DOHH2 (cell line): ENCODE results near the gene GANAB.
A peak's percentile ranks its signal among the peaks of the same experiment; 100 is the strongest.
"Not testable (repeated sequence)": the region's sequence is repeated elsewhere in the genome, so short reads cannot be mapped to it uniquely, and the experiment has no call there.

Source experiments
- H3F3A ChIP-seq: fragments of 200-600 bp; sonication (generic), shearing (Covaris generic); 2 replicates; pipeline ENCODE4 v1.6.0; 2016; ENCODE audit warnings: antibody characterized with exemption, mild to moderate bottlenecking; ENCODE audit not compliant: control insufficient read depth, insufficient read depth
- H3K27ac ChIP-seq: fragments of 200-600 bp; sonication (generic); 2 replicates; pipeline ENCODE4 v1.5.1; 2014; ENCODE audit warnings: low read depth, mild to moderate bottlenecking, low read length, moderate library complexity
- H3K27me3 ChIP-seq: fragments of 200-600 bp; sonication (generic); 2 replicates; pipeline ENCODE4 v1.6.1; 2014; ENCODE audit warnings: mild to moderate bottlenecking, low read length, mixed read lengths; ENCODE audit not compliant: control insufficient read depth
- H3K36me3 ChIP-seq: fragments of 200-600 bp; sonication (generic); 2 replicates; pipeline ENCODE4 v1.6.1; 2014; ENCODE audit warnings: mild to moderate bottlenecking, low read length, moderate library complexity, mixed read lengths; ENCODE audit not compliant: control insufficient read depth
- H3K4me1 ChIP-seq: fragments of 200-600 bp; sonication (generic); 2 replicates; pipeline ENCODE4 v1.6.1; 2014; ENCODE audit warnings: mild to moderate bottlenecking, low read length, mixed read lengths; ENCODE audit not compliant: control insufficient read depth
- H3K4me2 ChIP-seq: fragments of 200-600 bp; sonication (generic); 2 replicates; pipeline ENCODE4 v1.6.0; 2014; ENCODE audit warnings: mild to moderate bottlenecking, low read length, moderate library complexity
- H3K4me3 ChIP-seq: fragments of 200-600 bp; sonication (generic); 2 replicates; pipeline ENCODE4 v1.5.1; 2014; ENCODE audit warnings: mild to moderate bottlenecking, low read length, mixed read lengths
- H3K79me2 ChIP-seq: fragments of 200-600 bp; sonication (generic); 2 replicates; pipeline ENCODE4 v1.6.1; 2014; ENCODE audit warnings: mild to moderate bottlenecking, low read length, mixed read lengths; ENCODE audit not compliant: control insufficient read depth
- H3K9me2 ChIP-seq: fragments of 200-600 bp; sonication (generic); replicated peaks from 2 replicates; pipeline ENCODE4 v1.6.1; 2014; ENCODE audit warnings: mild to moderate bottlenecking, low read length, mixed read lengths; ENCODE audit not compliant: control insufficient read depth
- H3K9me3 ChIP-seq: fragments of 200-600 bp; sonication (generic); 2 replicates; pipeline ENCODE4 v1.6.1; 2014; ENCODE audit warnings: antibody characterized with exemption, low read length, mixed read lengths; ENCODE audit not compliant: control insufficient read depth, insufficient read depth
- H4K20me1 ChIP-seq: fragments of 200-600 bp; sonication (generic); 2 replicates; pipeline ENCODE4 v1.6.0; 2014; ENCODE audit warnings: low read depth, mild to moderate bottlenecking, antibody characterized with exemption, low read length, moderate library complexity; ENCODE audit not compliant: control insufficient read depth, insufficient read depth
- EZH2phosphoT487 ChIP-seq: fragments of 200-600 bp; sonication (generic); IDR thresholded peaks from 2 replicates; pipeline ENCODE4 v1.6.1; 2017; ENCODE audit warnings: borderline replicate concordance, mild to moderate bottlenecking, antibody characterized with exemption, low read length, moderate library complexity, mixed read lengths
- TF ChIP-seq, protein P1 (sequence below): fragments of 200-600 bp; sonication (generic); IDR thresholded peaks from one replicate; pipeline ENCODE4 v1.5.1; 2014; ENCODE audit warnings: antibody characterized with exemption, mild to moderate bottlenecking, low read depth, low read length; ENCODE audit not compliant: poor library complexity, severe bottlenecking

GANAB gene

DNA sequence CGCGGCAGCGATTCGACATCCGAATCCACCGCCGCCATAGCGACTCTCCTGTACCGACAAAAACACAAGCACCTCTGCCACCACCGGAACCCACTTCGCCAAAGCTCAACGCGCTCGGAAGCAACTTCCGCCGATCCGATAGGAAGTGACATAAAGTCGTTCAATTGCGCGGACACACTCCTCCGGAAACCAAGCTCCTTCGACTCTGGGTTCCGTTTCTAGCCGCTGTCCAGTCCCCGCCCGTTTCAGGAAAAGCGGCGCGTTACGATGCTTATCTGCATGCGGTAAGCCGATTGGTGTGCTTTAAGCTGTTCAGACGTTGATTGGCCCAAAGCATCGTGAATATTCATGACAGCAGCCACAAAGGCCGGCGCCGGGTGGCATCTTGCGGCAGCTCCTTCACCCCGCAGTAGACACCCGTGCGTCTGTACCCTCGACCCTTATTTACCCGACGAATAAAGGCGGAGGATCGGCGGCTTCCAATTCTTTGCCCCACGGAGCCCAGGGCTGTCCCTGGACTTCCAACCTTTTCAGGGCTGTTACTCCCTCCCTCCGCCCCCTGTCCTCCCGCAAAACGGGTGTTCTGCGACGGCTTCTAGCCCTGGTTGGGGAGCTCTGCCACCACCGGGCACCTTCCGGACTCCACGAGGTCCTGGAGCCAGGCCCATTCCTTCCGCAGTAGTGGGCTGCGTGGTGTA, 54.8 kb downstream of the GANAB start, which contains the start of gene TUT1:
TUT1 (minus strand) TSS at position 76 of the 698 bp plus-strand sequence; CDS start at position 38, 38 bp downstream.
- H3K27me3 ChIP-seq = no peaks in the 10 kb centered on the region
- H3K36me3 ChIP-seq = peaks cover 83% of the 10 kb centered on the region
- H4K20me1 ChIP-seq = no peaks in the 10 kb centered on the region
- H3K9me2 ChIP-seq = no peaks in the 10 kb centered on the region
- H3K4me3 ChIP-seq = peak within 1 kb of the TSS; percentile 86
- TF ChIP-seq, protein P1, sequence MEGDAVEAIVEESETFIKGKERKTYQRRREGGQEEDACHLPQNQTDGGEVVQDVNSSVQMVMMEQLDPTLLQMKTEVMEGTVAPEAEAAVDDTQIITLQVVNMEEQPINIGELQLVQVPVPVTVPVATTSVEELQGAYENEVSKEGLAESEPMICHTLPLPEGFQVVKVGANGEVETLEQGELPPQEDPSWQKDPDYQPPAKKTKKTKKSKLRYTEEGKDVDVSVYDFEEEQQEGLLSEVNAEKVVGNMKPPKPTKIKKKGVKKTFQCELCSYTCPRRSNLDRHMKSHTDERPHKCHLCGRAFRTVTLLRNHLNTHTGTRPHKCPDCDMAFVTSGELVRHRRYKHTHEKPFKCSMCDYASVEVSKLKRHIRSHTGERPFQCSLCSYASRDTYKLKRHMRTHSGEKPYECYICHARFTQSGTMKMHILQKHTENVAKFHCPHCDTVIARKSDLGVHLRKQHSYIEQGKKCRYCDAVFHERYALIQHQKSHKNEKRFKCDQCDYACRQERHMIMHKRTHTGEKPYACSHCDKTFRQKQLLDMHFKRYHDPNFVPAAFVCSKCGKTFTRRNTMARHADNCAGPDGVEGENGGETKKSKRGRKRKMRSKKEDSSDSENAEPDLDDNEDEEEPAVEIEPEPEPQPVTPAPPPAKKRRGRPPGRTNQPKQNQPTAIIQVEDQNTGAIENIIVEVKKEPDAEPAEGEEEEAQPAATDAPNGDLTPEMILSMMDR = no peak
- no peak for TF ChIP-seq EZH2phosphoT487
- peaks cover 48% of the 10 kb centered on the region for H3K79me2 ChIP-seq
- peak within 1 kb of the TSS; percentile 99 for H3K4me2 ChIP-seq
- peaks cover 32% of the 10 kb centered on the region for H3F3A ChIP-seq
- peak within 1 kb of the TSS; percentile 75 for H3K27ac ChIP-seq
- no peaks in the 10 kb centered on the region for H3K9me3 ChIP-seq
- peaks cover 35% of the 10 kb centered on the region for H3K4me1 ChIP-seq

DNA sequence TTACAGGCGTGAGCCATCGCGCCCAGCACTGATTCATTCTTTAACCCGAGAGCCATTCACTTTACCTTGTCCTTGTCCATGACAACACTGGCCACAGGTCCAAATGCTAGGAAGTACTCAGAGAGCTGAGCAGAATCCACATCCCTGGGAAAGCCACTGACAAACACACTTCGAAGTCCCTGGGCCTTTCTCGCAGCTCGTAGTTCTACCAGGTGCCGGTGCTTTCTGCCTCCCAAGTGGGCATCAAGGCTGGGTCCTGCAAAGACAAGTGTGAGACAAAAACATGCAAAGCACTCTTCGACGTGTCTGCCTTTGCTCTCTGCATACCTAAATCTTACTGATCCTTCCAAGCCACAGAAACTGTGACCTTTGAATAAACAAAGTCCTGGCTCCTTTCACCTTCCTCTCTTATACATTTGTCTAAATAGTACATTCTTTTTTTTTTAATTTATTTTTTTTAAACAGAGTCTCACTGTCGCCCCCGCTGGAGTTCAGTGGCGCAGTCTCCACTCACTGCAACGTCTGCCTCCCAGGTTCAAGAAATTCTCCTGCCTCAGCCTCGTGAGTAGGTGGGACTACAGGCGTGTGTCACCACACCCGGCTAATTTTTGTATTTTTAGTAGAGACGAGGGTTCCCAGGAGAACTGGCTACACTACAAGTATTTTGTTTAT, 57.3 kb downstream of the GANAB start:
- Histone ChIP-seq H3K36me3 (peaks cover 74% of the 10 kb centered on the region), H4K20me1 (no peaks in the 10 kb centered on the region), H3K4me2 (peak overlapping the region; percentile 74), H3K79me2 (peaks cover 66% of the 10 kb centered on the region), H3K9me2 (no peaks in the 10 kb centered on the region), H3K27ac (no peak overlapping the region), H3K4me3 (peak overlapping the region; percentile 86), H3K27me3 (no peaks in the 10 kb centered on the region), H3K4me1 (peaks cover 35% of the 10 kb centered on the region), H3F3A (peaks cover 17% of the 10 kb centered on the region), H3K9me3 (no peaks in the 10 kb centered on the region)
- TF ChIP-seq EZH2phosphoT487 = no peak
- TF ChIP-seq, protein P1 = peak; percentile 16

DNA sequence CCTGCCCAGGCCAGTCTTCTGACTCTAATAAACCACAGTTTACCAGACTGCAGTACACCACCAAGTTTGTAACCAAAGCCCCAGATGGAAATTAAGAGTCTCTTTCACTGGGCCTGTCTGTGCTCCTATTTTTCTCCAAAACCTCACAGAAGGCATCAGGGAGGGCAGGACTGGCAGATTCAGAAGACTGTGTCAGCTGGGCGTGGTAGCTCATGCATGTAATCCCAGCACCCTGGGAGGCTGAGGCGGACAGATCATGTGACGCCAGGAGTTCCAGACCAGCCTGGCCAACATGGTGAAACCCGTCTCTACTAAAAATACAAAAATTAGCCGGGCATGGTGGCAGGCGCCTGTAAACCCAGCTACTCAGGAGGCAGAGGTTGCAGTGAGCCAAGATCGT, 61.1 kb downstream of the GANAB start:
- Histone ChIP-seq H3K36me3 (peaks cover 69% of the 10 kb centered on the region), H3K4me1 (peaks cover 11% of the 10 kb centered on the region), H3K79me2 (peaks cover 62% of the 10 kb centered on the region)
- H3K27me3 ChIP-seq, H3K9me2 ChIP-seq, H3K9me3 ChIP-seq, H3K4me2 ChIP-seq, H3K27ac ChIP-seq, H4K20me1 ChIP-seq, H3F3A ChIP-seq, H3K4me3 ChIP-seq: not testable (repeated sequence)

DNA sequence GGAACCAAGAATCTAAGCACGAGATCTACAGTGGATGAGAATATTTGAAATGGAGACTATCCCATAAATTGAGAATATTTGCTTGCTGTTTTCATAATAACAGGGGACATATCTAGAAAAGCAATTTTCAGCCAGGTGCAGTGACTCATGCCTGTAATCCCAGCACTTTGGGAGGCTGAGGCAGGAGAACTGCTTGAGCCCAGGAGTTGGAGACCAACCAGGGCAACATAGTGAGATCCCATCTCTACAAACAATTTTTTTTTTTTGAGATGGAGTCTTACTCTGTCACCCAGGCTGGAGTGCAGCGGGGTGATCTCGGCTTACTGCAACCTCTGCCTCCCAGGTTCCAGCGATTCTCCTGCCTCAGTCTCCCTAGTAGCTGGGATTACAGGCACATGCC, 64.7 kb downstream of the GANAB start:
- H3K27me3 ChIP-seq = not testable (repeated sequence)
- peaks cover 69% of the 10 kb centered on the region for H3K36me3 ChIP-seq

More for the DNA sequence above, 64.7 kb downstream of the GANAB start:
- H3K4me1 ChIP-seq, H3K4me3 ChIP-seq, H4K20me1 ChIP-seq, H3K9me2 ChIP-seq, H3K27ac ChIP-seq, H3K9me3 ChIP-seq, H3F3A ChIP-seq, H3K4me2 ChIP-seq: not testable (repeated sequence)
- peaks cover 32% of the 10 kb centered on the region for H3K79me2 ChIP-seq
